HFF-Myc (cell line): Measurements from ENCODE around the gene RRAGC.

Experiments used
- DNase-seq: peaks from one replicate; pipeline ENCODE4 v3.0.0-alpha.2; 2011; ENCODE audit warnings: low read depth; ENCODE audit errors: extremely low read depth
- H3K4me3 ChIP-seq: replicated peaks from 2 replicates; pipeline ENCODE4 v1.5.1; 2011; ENCODE audit warnings: low read depth, mild to moderate bottlenecking, control low read depth, low read length
- TF ChIP-seq, protein P1 (sequence below): IDR thresholded peaks from 2 replicates; pipeline ENCODE4 v1.5.1; 2012; ENCODE audit warnings: mild to moderate bottlenecking, low read depth, low read length, control low read depth; ENCODE audit errors: missing control alignments

Gene RRAGC

GRCh38 chr1:38791892-38792291 is 67.7 kb downstream of the RRAGC start:
- no peak for DNase-seq
- TF ChIP-seq, protein P1, sequence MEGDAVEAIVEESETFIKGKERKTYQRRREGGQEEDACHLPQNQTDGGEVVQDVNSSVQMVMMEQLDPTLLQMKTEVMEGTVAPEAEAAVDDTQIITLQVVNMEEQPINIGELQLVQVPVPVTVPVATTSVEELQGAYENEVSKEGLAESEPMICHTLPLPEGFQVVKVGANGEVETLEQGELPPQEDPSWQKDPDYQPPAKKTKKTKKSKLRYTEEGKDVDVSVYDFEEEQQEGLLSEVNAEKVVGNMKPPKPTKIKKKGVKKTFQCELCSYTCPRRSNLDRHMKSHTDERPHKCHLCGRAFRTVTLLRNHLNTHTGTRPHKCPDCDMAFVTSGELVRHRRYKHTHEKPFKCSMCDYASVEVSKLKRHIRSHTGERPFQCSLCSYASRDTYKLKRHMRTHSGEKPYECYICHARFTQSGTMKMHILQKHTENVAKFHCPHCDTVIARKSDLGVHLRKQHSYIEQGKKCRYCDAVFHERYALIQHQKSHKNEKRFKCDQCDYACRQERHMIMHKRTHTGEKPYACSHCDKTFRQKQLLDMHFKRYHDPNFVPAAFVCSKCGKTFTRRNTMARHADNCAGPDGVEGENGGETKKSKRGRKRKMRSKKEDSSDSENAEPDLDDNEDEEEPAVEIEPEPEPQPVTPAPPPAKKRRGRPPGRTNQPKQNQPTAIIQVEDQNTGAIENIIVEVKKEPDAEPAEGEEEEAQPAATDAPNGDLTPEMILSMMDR = no peak
- no peak overlapping the region for H3K4me3 ChIP-seq

DNA sequence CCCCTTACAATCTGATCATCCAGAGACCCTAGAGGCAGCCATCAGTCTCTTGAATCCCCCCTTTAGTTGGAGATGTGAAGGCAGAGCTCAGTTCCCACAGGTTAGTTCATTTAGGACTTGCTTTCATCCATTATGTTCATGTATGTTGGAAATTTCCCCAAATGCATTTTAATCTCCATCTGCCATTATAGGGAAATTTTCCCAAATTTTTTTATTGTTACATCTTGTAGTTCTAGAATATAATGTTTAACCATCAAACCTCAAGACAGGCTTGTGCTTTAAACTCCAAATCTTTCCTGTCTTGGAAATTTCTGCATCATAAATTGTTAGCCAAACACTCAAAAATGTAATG is 68.4 kb downstream of the RRAGC start:
- no peak overlapping the region for H3K4me3 ChIP-seq
- TF ChIP-seq, protein P1 = no peak
- no peak for DNase-seq

GRCh38 chr1:38790422-38791163 is 69.0 kb downstream of the RRAGC start:
- no peak for DNase-seq
- H3K4me3 ChIP-seq = no peak overlapping the region
- TF ChIP-seq, protein P1 = no peak

DNA sequence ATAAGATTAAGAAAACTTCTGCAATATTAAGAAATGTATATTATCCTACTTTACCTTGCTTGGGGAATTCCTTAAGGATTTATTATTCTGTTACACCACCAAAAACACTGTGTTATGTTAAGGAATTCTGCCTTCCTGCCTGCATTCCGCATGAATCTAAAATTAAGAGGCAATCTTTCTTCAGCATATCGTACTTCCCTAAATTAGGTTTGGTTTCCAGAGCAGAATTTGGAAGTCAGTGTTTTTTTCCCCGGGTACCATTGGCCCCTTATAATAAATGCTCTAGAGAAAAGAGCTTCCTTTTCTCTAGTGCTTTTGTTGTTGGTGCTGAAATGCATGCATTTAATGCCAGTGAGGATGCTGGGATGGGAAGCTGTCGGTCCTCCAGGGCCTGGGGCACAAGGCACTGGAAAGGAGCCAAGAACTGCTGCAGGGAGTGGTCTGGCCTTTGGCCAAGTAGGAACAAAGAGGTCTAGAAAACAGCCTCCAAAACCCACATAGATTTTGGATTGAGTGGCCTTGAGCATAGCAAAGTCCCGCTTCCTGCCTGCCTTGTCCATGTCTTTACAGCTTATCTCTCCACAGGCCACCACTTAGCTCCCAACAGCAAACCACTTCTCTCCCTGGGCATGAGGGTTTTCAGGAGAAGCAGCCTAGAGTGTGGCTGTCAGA is 69.9 kb downstream of the RRAGC start:
- no peak overlapping the region for H3K4me3 ChIP-seq
- TF ChIP-seq, protein P1 = no peak
- no peak for DNase-seq

DNA sequence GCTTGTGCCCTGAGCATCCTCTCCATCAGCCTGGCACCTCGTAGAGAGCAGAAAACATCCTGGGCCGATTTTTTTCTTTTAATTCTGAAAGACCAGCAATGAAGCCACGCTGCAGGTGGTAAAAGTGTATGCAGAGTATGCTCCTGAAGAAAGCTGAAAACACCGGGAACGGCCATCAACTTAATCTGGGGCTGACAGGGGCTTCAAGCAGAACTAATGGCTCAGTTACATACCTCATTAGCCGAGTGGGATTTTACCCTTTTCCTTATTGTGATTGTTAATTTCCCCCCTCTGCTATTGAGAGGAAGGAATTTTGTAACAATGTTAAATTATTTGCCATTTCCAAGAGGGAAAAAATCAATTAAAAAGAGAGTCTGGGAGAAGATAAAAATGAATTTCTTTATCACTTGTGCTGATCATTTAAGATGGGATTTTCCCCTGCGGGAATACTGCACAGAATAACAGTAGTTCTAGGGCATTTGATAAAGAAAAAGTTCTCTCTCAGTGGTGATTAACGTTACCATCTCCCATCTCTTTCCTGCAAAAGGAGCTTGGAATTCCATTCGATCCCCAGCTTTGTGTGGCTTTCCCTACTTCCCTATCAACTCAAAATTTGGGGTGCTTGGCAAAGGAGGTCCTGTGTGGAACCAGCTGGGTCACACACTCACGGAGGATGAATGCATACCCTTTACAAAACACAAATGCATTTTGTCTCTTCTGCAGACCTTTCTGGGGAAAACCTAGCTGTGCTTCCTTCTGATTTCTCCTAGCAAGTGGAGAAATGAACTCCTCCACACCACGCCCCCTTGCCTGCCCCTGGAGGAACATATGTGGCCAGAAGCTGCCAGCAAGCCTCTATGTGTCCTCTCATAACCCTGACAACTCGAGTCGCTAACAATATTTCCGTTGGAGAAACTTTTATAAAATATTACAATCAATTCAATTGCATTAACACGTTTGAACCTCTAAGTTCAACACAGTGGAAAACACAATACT is 70.9 kb downstream of the RRAGC start:
- DNase-seq = no peak
- H3K4me3 ChIP-seq = no peak overlapping the region
- TF ChIP-seq, protein P1 = no peak
